Activated T-cell treated with anti-CD3 and anti-CD28 coated beads, Interleukin-2, amount 50 U/mL, for 72 hours (primary cell): ENCODE results near the gene WNK4. TPM values are rescaled to one million over a fixed set of nuclear protein-coding genes. Genes with fewer than 3 reads are reported as not detected.
"Not testable (repeated sequence)": the region's sequence is repeated elsewhere in the genome, so short reads cannot be mapped to it uniquely, and the experiment has no call there.

Experiments
- ATAC-seq, 2 donors: fragments of 150-1000 bp; cut with Tn5 transposase; replicated peaks in 1 of 2; 2 replicates each; pipeline ENCODE4 v1.10.0; 2021; ENCODE audit warnings: moderate library complexity in 2 of 2, mild to moderate bottlenecking in 1 of 2
- DNase-seq, 2 donors: peaks; one replicate each; pipeline ENCODE4 v3.0.0; 2021 to 2022; ENCODE audit warnings: mixed read lengths in 1 of 2
- H3K27ac Mint-ChIP-seq: one replicate; pipeline ENCODE4 v1.8.0; 2022; ENCODE audit warnings: mild to moderate bottlenecking, moderate library complexity, mixed read lengths
- H3K27me3 Mint-ChIP-seq: one replicate; pipeline ENCODE4 v1.8.0; 2022; ENCODE audit warnings: low read depth, mixed read lengths
- H3K36me3 Mint-ChIP-seq, 2 donors: one replicate each; pipeline ENCODE4 v1.8.0; 2022; ENCODE audit warnings: mixed read lengths in 2 of 2, mild to moderate bottlenecking in 1 of 2; ENCODE audit not compliant: insufficient read depth in 2 of 2
- H3K4me1 Mint-ChIP-seq: one replicate; pipeline ENCODE4 v1.8.0; 2022; ENCODE audit warnings: low read depth, mixed read lengths
- H3K4me3 Mint-ChIP-seq, 2 donors: one replicate each; pipeline ENCODE4 v1.8.0; 2022; ENCODE audit warnings: mild to moderate bottlenecking in 2 of 2, mixed read lengths in 2 of 2, moderate library complexity in 2 of 2
- H3K9me3 Mint-ChIP-seq, 2 donors: one replicate each; pipeline ENCODE4 v1.8.0; 2022; ENCODE audit warnings: mixed read lengths in 2 of 2
- total RNA-seq, 2 donors: library from RNA; stranded (reverse); gene quantifications; one replicate each; pipeline ENCODE4 v1.2.3, GENCODE V29; 2022

Gene WNK4
- total RNA-seq, 2 donors from 2014 or later: 1.0 to 1.1 TPM

DNA sequence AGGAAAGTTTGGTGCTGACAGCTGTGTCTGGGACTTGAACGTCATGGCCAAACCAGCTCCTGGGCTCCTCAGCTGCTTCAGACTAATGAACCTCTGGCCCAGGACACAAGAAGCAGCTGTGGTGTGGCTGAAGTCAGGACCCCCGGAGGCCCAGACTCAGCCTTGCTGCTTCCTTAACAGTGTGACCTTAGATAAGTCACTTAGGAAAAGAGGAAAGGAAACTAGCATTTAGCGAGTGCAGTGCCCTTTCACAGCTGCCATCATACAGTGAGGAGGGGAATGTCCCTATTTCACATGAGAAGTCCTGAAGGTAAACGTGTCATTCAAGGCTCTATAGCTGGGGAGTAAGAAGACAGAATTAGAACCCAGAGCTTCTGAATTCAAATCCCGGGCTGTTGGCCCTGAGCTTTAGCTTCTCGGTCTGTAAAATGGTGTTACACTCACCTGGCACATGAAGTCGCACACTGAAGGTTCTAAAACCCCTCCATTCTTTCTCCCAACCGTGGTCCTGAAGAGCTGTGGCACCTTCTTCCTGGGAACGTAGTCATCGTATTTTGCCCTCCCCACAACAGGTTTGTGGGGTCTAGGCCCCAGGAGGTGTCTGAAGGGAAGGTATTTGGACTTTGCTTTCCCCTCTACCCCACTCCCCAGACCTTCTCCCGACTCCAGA, 20.3 kb upstream of the WNK4 start:
- peaks cover 4% of the 10 kb centered on the region for H3K4me1 Mint-ChIP-seq
- no peak overlapping the region for H3K27ac Mint-ChIP-seq
- no peaks in the 10 kb centered on the region for H3K36me3 Mint-ChIP-seq
- peaks cover 72% of the 10 kb centered on the region for H3K27me3 Mint-ChIP-seq
- DNase-seq (no peak), ATAC-seq (no peak)
- peak overlapping the region; percentile 56 to 64 for H3K4me3 Mint-ChIP-seq
- H3K9me3 Mint-ChIP-seq: no peaks in the 10 kb centered on the region

- H3K36me3 Mint-ChIP-seq: no peaks in the 10 kb centered on the region
- H3K4me3 Mint-ChIP-seq: peak within 1 kb of the TSS; percentile 60 to 64
- H3K9me3 Mint-ChIP-seq: no peaks in the 10 kb centered on the region
- no peak within 1 kb of the TSS for H3K27ac Mint-ChIP-seq
- DNase-seq (peak; percentile 33 to 34), ATAC-seq (peak; percentile 50 to 54)
- H3K27me3 Mint-ChIP-seq: peaks cover 75% of the 10 kb centered on the region
- H3K4me1 Mint-ChIP-seq: peaks cover 4% of the 10 kb centered on the region
Observed at GRCh38 chr17:42760652-42761581, 19.5 kb upstream of the WNK4 start, which contains the start of gene RAMP2. Gene RAMP2, plus strand, starts transcription at chr17:42761227. Its CDS starts 35 bp downstream, at chr17:42761262.

GRCh38 chr17:42761638-42762037, 18.8 kb upstream of the WNK4 start:
- peaks cover 72% of the 10 kb centered on the region for H3K27me3 Mint-ChIP-seq
- peak overlapping the region; percentile 36 to 53 for H3K4me3 Mint-ChIP-seq
- H3K27ac Mint-ChIP-seq: no peak overlapping the region
- no peaks in the 10 kb centered on the region for H3K9me3 Mint-ChIP-seq
- DNase-seq (no peak), ATAC-seq (no peak)
- H3K4me1 Mint-ChIP-seq: peaks cover 4% of the 10 kb centered on the region
- no peaks in the 10 kb centered on the region for H3K36me3 Mint-ChIP-seq

GRCh38 chr17:42766124-42766523, 14.3 kb upstream of the WNK4 start:
- Mint-ChIP-seq H3K27ac (no peak overlapping the region), H3K36me3 (no peaks in the 10 kb centered on the region)

GRCh38 chr17:42767512-42767911, 12.9 kb upstream of the WNK4 start:
- H3K4me3 Mint-ChIP-seq: no peak overlapping the region
- ATAC-seq: no peak
- no peak overlapping the region for H3K27ac Mint-ChIP-seq
- peaks cover 8% of the 10 kb centered on the region for H3K4me1 Mint-ChIP-seq
- H3K36me3 Mint-ChIP-seq: no peaks in the 10 kb centered on the region
- H3K27me3 Mint-ChIP-seq: peaks cover 45% of the 10 kb centered on the region
- no peak for DNase-seq
- H3K9me3 Mint-ChIP-seq: no peaks in the 10 kb centered on the region

More at GRCh38 chr17:42766124-42766523, 14.3 kb upstream of the WNK4 start:
- Mint-ChIP-seq H3K27me3 (peaks cover 55% of the 10 kb centered on the region), H3K4me1 (no peaks in the 10 kb centered on the region), H3K9me3 (no peaks in the 10 kb centered on the region), H3K4me3 (no peak overlapping the region)
- ATAC-seq (no peak), DNase-seq (no peak)

DNA sequence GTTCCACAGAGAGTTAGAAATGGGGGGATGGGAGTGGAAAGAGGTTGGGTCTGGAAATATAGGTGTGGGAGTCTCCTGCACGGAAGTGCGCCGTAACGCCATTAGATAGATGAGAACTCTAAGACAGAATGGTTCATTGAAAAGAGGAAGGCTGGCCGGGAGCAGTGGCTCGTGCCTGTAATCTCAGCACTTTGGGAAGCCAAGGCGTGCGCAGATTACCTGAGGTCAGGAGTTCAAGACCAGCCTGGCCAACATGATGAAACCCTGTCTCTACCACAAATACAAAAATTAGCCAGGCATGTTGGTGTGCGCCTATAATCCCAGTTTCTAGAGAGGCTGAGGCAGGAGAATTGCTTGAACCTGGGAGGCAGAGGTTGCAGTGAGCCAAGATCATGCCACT, 12.4 kb upstream of the WNK4 start:
- H3K27ac Mint-ChIP-seq: not testable (repeated sequence)

DNA sequence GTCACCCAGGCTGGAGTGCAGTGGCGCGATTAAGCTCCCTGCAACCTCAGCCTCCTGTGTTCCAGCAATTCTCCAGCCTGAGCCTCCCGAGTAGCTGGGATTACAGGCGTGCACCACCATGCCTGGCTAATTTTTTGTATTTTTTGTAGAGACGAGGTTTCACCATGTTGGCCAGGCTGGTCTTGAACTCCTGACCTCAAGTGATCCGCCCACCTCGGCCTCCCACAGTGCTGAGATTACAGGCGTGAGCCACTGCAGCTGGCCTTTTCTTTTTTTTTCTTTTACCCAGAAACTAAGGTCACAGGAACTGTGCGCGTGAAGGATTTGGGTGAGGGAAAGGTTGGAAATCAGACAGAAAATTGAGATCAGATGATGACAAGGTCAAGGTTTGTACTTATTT, 10.4 kb upstream of the WNK4 start:
- not testable (repeated sequence) for H3K27ac Mint-ChIP-seq, ATAC-seq, H3K36me3 Mint-ChIP-seq, DNase-seq, H3K9me3 Mint-ChIP-seq, H3K4me3 Mint-ChIP-seq
- H3K27me3 Mint-ChIP-seq: peaks cover 25% of the 10 kb centered on the region
- H3K4me1 Mint-ChIP-seq: peaks cover 25% of the 10 kb centered on the region

More for the DNA sequence above, 12.4 kb upstream of the WNK4 start:
- H3K9me3 Mint-ChIP-seq, DNase-seq, H3K36me3 Mint-ChIP-seq, H3K4me3 Mint-ChIP-seq, ATAC-seq: not testable (repeated sequence)
- peaks cover 13% of the 10 kb centered on the region for H3K4me1 Mint-ChIP-seq
- peaks cover 40% of the 10 kb centered on the region for H3K27me3 Mint-ChIP-seq

GRCh38 chr17:42772945-42773289, 7.5 kb upstream of the WNK4 start:
- Mint-ChIP-seq H3K4me1 (peaks cover 25% of the 10 kb centered on the region), H3K36me3 (peaks cover 1 to 8% of the 10 kb centered on the region in 2 donors), H3K9me3 (no peaks in the 10 kb centered on the region), H3K27me3 (peaks cover 8% of the 10 kb centered on the region), H3K4me3 (peak overlapping the region; percentile 99), H3K27ac (peak overlapping the region; percentile 98)
- DNase-seq: no peak
- peak; percentile 11 to 29 for ATAC-seq

- H3K9me3 Mint-ChIP-seq: no peaks in the 10 kb centered on the region
- peaks cover 2% of the 10 kb centered on the region for H3K27me3 Mint-ChIP-seq
- H3K4me3 Mint-ChIP-seq: peak within 1 kb of the TSS; percentile 99
- H3K4me1 Mint-ChIP-seq: peaks cover 25% of the 10 kb centered on the region
- DNase-seq (peak; percentile 78 to 79), ATAC-seq (peak; percentile 96 to 98)
- peak within 1 kb of the TSS; percentile 98 for H3K27ac Mint-ChIP-seq
- peaks cover 1 to 8% of the 10 kb centered on the region in 2 donors for H3K36me3 Mint-ChIP-seq
Observed at GRCh38 chr17:42773290-42774035, 6.9 kb upstream of the WNK4 start, which contains the start of gene VPS25. Gene VPS25, plus strand, starts transcription at chr17:42773449. Its CDS starts 27 bp downstream, at chr17:42773476.

GRCh38 chr17:42774066-42774745, 6.2 kb upstream of the WNK4 start:
- DNase-seq: no peak
- H3K36me3 Mint-ChIP-seq: peaks cover 1 to 8% of the 10 kb centered on the region in 2 donors
- H3K4me1 Mint-ChIP-seq: peaks cover 25% of the 10 kb centered on the region
- H3K4me3 Mint-ChIP-seq: peak overlapping the region; percentile 99
- peak overlapping the region; percentile 98 for H3K27ac Mint-ChIP-seq
- H3K9me3 Mint-ChIP-seq: no peaks in the 10 kb centered on the region
- no peaks in the 10 kb centered on the region for H3K27me3 Mint-ChIP-seq
- ATAC-seq: no peak

GRCh38 chr17:42775534-42776098, 4.8 kb upstream of the WNK4 start:
- ATAC-seq (no peak), DNase-seq (no peak)
- H3K27me3 Mint-ChIP-seq: no peaks in the 10 kb centered on the region
- H3K4me1 Mint-ChIP-seq: peaks cover 32% of the 10 kb centered on the region
- H3K9me3 Mint-ChIP-seq: no peaks in the 10 kb centered on the region
- peak overlapping the region; percentile 99 for H3K4me3 Mint-ChIP-seq
- H3K36me3 Mint-ChIP-seq: peaks cover 1 to 8% of the 10 kb centered on the region in 2 donors
- H3K27ac Mint-ChIP-seq: no peak overlapping the region

GRCh38 chr17:42778570-42778969, 1.8 kb upstream of the WNK4 start:
- no peak for DNase-seq
- Mint-ChIP-seq H3K4me1 (peaks cover 34% of the 10 kb centered on the region), H3K27ac (no peak overlapping the region), H3K27me3 (peaks cover 20% of the 10 kb centered on the region), H3K4me3 (no peak overlapping the region), H3K9me3 (no peaks in the 10 kb centered on the region), H3K36me3 (peaks cover 1 to 8% of the 10 kb centered on the region in 2 donors)
- ATAC-seq: no peak
